Posterior vena cava (tissue), 2 donors: ENCODE data around the gene UST. TPM values are rescaled to one million over a fixed set of nuclear protein-coding genes. Genes with fewer than 3 reads are reported as not detected.
"Not testable (repeated sequence)": the region's sequence is repeated elsewhere in the genome, so short reads cannot be mapped to it uniquely, and the experiment has no call there.

Source experiments
- DNase-seq: peaks from one replicate; pipeline ENCODE4 v3.0.0-alpha.2; 2020; ENCODE audit warnings: low spot score
- intact Hi-C, 2 donors: fragments of 100-400 bp; cut with DNase I; formaldehyde crosslinking; loops; one replicate each; pipeline versions ENCODE4 v1.14.1 to v1.14.2; 2022 to 2023
- total RNA-seq, 2 donors: library from RNA; stranded (reverse); fragmentation: NEBNext Ultra II Directional; extraction: Animal tissue kit (Norgen Biotek cat#: 25700); gene quantifications; one replicate each; pipeline ENCODE4 v1.2.1, GENCODE V29; 2021
- donor health status: DM: yes; HTN: yes; CAD: no.
- donor health status: DM: yes; HTN: yes; CAD: no.

The UST gene
- total RNA-seq, 2 donors from 2014 or later, result 15.2 to 19.4 TPM

DNA sequence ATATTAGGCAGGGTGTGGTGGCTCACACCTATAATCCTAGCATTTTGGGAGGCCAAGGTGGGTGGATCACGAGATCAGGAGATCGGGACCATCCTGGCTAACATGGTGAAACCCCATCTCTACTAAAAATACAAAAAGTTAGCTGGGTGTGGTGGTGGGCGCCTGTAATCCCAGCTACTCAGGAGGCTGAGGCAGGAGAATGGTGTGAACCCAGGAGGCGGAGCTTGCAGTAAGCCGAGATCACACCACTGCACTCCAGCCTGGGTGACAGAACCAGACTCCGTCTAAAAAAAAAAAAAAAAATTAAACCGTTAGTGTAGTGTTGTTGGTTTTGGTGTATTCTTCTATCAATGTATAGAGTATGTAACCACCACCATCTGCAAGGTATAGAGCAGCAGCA is 133.9 kb downstream of the UST start:
- intact Hi-C loops, result loop anchor here in 1 of 2 donors (10.0 kb wide), 1 partner anchor 116 kb away; no protein-coding TSS in a partner anchor
- not testable (repeated sequence) for DNase-seq

DNA sequence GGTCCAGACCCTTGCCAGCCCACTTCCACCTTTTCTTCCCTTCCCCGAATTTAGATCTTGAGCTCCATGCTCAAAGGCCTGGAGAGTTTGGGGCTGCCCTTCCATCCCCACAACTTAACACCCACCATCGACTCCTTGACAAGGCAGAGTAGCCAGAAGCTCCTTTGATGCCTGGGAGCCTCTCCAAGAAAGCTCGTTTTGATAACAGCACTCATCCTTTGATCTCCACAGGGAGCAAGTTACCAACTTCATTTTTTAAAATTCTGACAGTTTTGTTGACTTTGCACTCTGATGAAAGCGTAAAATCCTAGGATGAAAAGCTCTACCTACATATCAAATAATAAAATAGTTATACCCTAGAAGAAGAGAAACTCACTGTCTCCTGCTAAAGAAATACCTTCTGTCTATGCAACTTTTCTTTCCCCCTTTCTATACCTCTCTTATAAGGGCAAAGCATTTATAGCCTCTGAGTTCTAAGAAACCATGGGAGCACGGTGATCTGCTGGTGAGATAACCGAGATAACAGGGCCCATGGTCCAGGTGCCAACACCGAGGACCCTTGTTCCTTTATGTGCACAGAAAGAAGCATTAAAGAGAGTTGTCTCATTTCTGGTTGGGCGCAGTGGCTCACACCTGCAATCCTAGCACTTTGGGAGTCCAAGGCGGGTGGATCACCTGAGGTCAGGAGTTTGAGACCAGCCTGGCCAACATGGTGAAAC is 134.9 kb downstream of the UST start:
- DNase-seq, result no peak
- intact Hi-C loops, result loop anchor here in 1 of 2 donors (10.0 kb wide), 1 partner anchor 117 kb away; no protein-coding TSS in a partner anchor

DNA sequence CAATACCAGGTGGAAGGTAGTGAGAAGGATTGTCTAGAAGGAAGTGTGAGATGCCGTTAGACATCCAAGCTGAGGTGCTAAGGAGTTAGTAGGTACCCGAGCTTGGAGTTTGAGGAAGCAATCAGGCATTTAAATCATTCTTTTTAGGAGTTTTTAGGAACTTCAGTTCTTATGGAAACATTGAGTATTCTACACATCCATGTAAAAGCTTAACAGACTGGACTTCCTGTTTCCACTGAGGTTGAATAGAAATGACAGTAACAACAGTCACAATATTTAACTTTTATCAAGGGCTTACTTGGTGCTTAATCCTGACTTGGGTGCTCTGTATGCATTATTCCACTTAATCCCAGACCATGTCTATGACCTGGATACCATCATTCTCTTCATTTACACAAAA is 136.4 kb downstream of the UST start:
- DNase-seq, result no peak
- intact Hi-C loops, result loop anchor here in 1 of 2 donors (10.0 kb wide), 1 partner anchor 118 kb away; no protein-coding TSS in a partner anchor

DNA sequence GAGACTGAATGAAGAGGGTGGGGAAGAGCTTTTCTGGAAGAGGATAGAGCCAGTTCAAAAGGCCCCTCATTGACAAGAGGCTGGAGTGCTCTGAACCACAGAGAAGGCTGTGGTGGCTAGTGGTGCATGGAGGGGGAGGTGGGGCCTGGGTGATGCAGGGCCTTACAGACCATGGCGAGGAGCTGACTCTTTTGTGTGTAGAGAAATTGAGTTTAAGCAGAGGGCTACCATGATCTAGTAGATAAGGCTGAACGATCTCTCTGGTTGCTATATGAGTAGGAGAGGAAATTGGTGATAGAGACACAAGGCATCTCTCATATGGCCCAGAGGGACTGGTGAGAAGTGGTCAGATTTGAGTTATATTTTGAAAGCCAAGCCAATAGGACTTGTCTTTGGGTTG is 137.6 kb downstream of the UST start:
- intact Hi-C loops, result loop anchor here in 1 of 2 donors (10.0 kb wide), 1 partner anchor 120 kb away; no protein-coding TSS in a partner anchor
- DNase-seq, result no peak

- DNase-seq, result no peak
- intact Hi-C loops, result loop anchor here in 1 of 2 donors (10.0 kb wide), 1 partner anchor 120 kb away; no protein-coding TSS in a partner anchor
Measured at GRCh38 chr6:148885136-148885865, 138.5 kb downstream of the UST start.

- intact Hi-C loops, result loop anchor here in 1 of 2 donors (10.0 kb wide), 1 partner anchor 121 kb away; no protein-coding TSS in a partner anchor
- no peak for DNase-seq
Measured at GRCh38 chr6:148885925-148886845, 139.4 kb downstream of the UST start.

GRCh38 chr6:148887181-148887580 is 140.4 kb downstream of the UST start:
- DNase-seq, result no peak
- intact Hi-C loops, result loop anchor here in 1 of 2 donors (10.0 kb wide), 1 partner anchor 122 kb away; no protein-coding TSS in a partner anchor

DNA sequence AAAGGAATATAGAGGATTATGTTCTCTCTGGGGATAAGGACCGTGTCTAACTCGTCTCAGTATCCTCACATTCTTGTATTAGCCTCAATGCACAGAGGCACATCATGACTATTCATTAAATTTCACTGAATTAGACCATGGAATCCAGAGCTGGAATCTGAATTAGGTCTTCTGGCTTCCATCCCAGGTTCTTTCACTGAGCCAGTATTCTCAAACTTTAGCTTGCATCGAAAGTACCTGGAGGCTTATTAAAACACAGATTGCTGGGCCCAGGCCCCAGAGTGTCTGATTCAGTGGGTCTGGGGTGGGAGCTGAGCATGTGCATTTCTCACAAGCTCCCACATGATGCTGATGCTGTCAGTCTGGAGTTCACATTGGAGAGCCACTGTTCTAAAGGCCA is 142.0 kb downstream of the UST start:
- DNase-seq, result no peak
- intact Hi-C loops, result loop anchor here in 1 of 2 donors (10.0 kb wide), 1 partner anchor 124 kb away; no protein-coding TSS in a partner anchor

DNA sequence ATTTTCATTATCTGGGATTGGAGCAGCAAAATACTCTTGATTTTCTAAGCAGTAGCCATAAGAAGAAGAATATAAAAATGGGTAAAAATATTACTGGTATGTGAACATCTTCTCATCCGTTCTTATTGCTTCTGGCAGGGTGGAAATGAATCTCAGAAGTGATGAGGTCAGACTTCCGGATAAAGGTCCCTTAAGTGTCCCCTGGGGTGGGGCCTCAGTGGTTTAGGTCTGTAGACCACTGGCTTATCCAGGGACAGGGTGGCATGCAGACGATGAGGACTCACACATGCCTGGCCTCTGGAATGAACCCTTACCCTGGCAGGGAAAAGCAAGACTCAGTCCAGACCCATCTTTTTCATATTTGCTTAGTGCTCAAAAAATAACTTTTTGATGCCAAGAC is 143.3 kb downstream of the UST start:
- intact Hi-C loops, result no loop called here
- no peak for DNase-seq

- intact Hi-C loops, result no loop called here
Measured at GRCh38 chr6:148890652-148891404, 144.0 kb downstream of the UST start.

DNA sequence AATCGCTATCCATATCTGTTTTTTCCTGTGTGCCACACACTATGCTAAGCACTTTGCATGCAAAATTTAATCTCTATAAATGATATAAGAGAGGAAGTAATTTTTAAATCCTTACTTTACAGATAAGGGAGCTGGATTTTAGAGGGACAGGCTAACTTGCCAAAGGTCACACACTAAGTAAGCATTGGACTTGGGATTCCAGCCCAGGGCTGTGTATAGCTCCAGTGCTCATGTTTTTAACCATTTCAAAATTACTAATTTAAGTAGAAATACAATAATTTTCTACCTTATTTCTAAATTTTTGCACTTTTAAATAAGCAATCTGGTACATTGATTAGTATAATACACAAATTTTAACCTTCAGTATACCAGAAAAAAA is 144.6 kb downstream of the UST start:
- intact Hi-C loops, result no loop called here
- no peak for DNase-seq

More at GRCh38 chr6:148890652-148891404, 144.0 kb downstream of the UST start:
- DNase-seq, result no peak

DNA sequence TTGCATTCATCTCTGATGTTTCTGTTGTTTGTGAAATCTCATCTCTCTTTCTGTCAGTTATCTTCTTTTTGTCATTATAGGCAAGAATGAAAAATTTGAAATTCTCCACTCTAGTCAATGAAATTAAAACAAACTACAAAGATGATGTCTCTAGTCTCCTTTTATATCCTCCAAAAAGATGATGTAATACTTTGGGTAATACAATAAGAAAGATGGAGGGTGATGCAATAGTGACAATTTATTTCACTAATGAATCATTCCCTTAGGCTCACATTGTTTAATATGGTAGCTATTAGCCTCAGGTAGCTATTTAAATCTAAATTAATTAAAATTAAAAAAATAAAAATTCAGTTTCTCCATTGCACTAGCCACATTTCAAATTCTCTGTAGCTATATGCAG is 145.4 kb downstream of the UST start:
- no peak for DNase-seq

DNA sequence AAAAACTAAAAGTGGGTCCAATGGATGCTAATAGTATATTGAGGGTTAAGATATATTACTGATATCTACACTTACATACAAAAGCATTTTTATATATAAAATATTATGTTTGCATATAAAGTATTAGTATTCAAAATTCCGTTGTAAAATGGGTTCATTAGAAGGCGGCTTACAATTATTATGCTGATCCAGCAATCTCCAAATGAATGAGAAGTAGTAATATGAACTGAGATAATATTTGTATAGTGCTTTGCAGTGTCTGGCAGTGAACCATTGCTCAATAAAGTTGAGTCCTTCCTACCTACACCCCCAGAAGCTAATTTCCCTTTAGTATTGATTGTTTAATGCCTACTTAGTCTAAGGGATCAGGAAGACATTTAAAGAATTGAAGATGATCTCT is 146.2 kb downstream of the UST start:
- intact Hi-C loops, result no loop called here
- DNase-seq, result no peak

More for the DNA sequence above, 145.4 kb downstream of the UST start:
- intact Hi-C loops, result no loop called here

DNA sequence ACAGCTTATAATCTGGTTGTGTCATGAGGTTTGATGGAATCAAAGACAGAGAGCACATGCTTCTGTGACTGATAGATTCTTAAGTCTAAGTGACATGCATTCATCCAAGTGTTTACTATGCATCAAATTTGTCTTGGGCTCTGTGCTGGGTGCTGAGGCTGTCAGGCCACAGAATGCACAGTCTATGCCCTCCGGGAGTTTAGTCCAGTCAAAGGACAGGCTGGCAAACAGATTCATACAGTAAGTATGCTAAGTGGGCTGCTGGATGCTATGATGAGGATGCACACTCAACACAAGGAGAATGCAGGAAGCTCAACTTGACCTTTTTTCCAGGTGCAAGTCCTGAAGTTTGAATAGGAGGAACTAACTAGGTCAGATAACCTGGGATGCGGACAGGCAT is 146.7 kb downstream of the UST start:
- no peak for DNase-seq
- intact Hi-C loops, result no loop called here

GRCh38 chr6:148898376-148899014 is 151.7 kb downstream of the UST start:
- DNase-seq, result no peak
- intact Hi-C loops, result no loop called here

DNA sequence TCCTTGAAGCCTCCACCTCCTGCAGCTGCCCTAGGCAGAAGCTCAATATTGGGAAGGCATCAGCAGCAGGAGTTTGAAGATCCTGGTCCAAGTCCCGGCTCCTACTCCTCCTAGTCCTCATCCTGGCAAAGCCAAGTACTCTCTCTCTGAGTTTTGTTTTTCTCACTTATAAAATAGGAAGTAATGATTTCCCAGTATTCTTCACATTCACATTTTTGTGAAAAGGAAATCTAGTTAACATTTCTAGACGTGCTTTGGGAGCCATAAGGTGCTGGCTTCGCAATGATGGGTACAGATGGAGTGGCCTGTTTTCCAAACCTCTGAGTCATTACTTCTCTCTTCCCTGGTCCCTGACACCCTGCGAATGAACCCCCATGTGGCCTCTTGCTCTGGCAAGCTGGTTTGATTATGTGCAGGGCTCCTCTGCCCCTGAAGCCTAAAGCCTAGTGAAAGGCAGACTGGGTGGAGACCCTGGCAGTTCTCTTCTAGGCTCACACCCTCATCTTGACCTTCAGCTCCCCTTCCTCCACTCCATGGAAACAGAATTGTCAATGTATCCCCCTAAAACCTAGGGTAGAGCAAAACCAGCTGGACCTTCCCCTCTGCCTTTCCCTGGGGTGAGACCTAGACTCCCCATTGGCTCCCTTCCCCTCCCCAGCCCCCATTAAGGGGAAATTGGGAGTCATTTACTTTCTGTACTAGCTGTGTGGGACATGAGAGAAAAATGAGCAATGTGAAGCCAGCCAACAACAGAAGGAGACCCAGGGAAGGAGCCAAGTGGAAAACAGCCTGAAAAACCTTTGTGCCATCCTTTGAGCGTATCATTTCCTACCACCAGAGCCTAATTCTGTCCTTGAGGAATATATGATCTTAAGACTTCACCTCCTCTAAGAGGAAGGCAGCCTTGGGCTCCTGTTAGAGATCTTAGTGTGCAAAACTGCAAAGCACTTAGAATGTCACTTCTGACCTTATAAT is 158.4 kb downstream of the UST start:
- intact Hi-C loops, result no loop called here

GRCh38 chr6:148905901-148906300 is 159.1 kb downstream of the UST start:
- intact Hi-C loops, result no loop called here
- no peak for DNase-seq

More for the DNA sequence above, 158.4 kb downstream of the UST start:
- no peak for DNase-seq
